ENCODE measurements around the gene PMM1. TPM values are rescaled to one million over a fixed set of nuclear protein-coding genes. Genes with fewer than 3 reads are reported as not detected.

Gene PMM1
- total and polyA plus RNA-seq, 2 of the 13 experiments (the other 11 are each of a cell fraction or from before 2014, with no cell fraction given), result 17.8 to 95.6 TPM

- TF ChIP-seq, protein P1, sequence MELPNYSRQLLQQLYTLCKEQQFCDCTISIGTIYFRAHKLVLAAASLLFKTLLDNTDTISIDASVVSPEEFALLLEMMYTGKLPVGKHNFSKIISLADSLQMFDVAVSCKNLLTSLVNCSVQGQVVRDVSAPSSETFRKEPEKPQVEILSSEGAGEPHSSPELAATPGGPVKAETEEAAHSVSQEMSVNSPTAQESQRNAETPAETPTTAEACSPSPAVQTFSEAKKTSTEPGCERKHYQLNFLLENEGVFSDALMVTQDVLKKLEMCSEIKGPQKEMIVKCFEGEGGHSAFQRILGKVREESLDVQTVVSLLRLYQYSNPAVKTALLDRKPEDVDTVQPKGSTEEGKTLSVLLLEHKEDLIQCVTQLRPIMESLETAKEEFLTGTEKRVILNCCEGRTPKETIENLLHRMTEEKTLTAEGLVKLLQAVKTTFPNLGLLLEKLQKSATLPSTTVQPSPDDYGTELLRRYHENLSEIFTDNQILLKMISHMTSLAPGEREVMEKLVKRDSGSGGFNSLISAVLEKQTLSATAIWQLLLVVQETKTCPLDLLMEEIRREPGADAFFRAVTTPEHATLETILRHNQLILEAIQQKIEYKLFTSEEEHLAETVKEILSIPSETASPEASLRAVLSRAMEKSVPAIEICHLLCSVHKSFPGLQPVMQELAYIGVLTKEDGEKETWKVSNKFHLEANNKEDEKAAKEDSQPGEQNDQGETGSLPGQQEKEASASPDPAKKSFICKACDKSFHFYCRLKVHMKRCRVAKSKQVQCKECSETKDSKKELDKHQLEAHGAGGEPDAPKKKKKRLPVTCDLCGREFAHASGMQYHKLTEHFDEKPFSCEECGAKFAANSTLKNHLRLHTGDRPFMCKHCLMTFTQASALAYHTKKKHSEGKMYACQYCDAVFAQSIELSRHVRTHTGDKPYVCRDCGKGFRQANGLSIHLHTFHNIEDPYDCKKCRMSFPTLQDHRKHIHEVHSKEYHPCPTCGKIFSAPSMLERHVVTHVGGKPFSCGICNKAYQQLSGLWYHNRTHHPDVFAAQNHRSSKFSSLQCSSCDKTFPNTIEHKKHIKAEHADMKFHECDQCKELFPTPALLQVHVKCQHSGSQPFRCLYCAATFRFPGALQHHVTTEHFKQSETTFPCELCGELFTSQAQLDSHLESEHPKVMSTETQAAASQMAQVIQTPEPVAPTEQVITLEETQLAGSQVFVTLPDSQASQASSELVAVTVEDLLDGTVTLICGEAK (IDR thresholded peaks at IDR 0.05), result no peak
- TF ChIP-seq, protein P1 (CRISPR knock-in tag; IDR thresholded peaks at IDR 0.05), result no peak
- TF ChIP-seq RORA (CRISPR knock-in tag; IDR thresholded peaks at IDR 0.05), result no peak
- TF ChIP-seq CCDC6 (CRISPR knock-in tag; IDR thresholded peaks at IDR 0.05), result no peak
- TF ChIP-seq USF2 (IDR thresholded peaks at IDR 0.05; ENCODE audit: low read depth, low read length), result no peak
- TF ChIP-seq USF2 (CRISPR knock-in tag; IDR thresholded peaks at IDR 0.05; ENCODE audit: borderline replicate concordance), result no peak
- TF ChIP-seq, protein P2, sequence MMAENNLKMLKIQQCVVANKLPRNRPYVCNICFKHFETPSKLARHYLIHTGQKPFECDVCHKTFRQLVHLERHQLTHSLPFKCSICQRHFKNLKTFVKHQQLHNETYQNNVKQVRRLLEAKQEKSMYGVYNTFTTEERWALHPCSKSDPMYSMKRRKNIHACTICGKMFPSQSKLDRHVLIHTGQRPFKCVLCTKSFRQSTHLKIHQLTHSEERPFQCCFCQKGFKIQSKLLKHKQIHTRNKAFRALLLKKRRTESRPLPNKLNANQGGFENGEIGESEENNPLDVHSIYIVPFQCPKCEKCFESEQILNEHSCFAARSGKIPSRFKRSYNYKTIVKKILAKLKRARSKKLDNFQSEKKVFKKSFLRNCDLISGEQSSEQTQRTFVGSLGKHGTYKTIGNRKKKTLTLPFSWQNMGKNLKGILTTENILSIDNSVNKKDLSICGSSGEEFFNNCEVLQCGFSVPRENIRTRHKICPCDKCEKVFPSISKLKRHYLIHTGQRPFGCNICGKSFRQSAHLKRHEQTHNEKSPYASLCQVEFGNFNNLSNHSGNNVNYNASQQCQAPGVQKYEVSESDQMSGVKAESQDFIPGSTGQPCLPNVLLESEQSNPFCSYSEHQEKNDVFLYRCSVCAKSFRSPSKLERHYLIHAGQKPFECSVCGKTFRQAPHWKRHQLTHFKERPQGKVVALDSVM (CRISPR knock-in tag; IDR thresholded peaks at IDR 0.05), result no peak
- no peak for TF ChIP-seq GATAD2A (CRISPR knock-in tag; IDR thresholded peaks at IDR 0.05)
- TF ChIP-seq NAIF1 (CRISPR knock-in tag; IDR thresholded peaks at IDR 0.05; ENCODE audit: borderline replicate concordance), result no peak
- peak; percentile 74 for TF ChIP-seq CEBPB (IDR thresholded peaks at IDR 0.05; ENCODE audit: borderline replicate concordance, low read depth, low read length)
- peak; percentile 40 for TF ChIP-seq PAXIP1 (CRISPR knock-in tag; conservative IDR thresholded peaks at IDR 0.05)
These were observed 35.9 kb upstream of the PMM1 start (continued) for GRCh38 chr22:41625577-41625976.

Data from HepG2 (cell line).